NCI-H2081 (cell line): ENCODE data around the gene OPCML.
A peak's percentile ranks its signal among the peaks of the same experiment; 100 is the strongest.

Experiments
- DNase-seq, 2 experiments: peaks; one replicate each; lab custom pipeline; 2025; lab: John Stamatoyannopoulos, UW

Gene OPCML

GRCh38 chr11:133133606-133134005 lies 398.7 kb downstream of the OPCML start:
- DNase-seq = no peak

- no peak for DNase-seq
Measured at GRCh38 chr11:133133050-133133449, 399.3 kb downstream of the OPCML start.

- no peak for DNase-seq
Measured at GRCh38 chr11:133127741-133128140, 404.6 kb downstream of the OPCML start.

GRCh38 chr11:133123796-133124195 lies 408.5 kb downstream of the OPCML start:
- no peak for DNase-seq

GRCh38 chr11:133123366-133123765 lies 408.9 kb downstream of the OPCML start:
- DNase-seq = no peak

GRCh38 chr11:133122256-133122655 lies 410.0 kb downstream of the OPCML start:
- DNase-seq = no peak

GRCh38 chr11:133118563-133119268 lies 413.6 kb downstream of the OPCML start:
- no peak for DNase-seq

GRCh38 chr11:133115099-133115498 lies 417.2 kb downstream of the OPCML start:
- no peak for DNase-seq

- no peak for DNase-seq
Measured at GRCh38 chr11:133107763-133108162, 424.5 kb downstream of the OPCML start.

GRCh38 chr11:133107136-133107535 lies 425.2 kb downstream of the OPCML start:
- DNase-seq = no peak

GRCh38 chr11:133106417-133106816 lies 425.9 kb downstream of the OPCML start:
- no peak for DNase-seq

- DNase-seq = peak in 1 of 2 experiments; percentile 65
Measured at GRCh38 chr11:133104009-133104744, 428.1 kb downstream of the OPCML start.

- no peak for DNase-seq
Measured at GRCh38 chr11:133096981-133097380, 435.3 kb downstream of the OPCML start.

- DNase-seq = no peak
Measured at GRCh38 chr11:133086518-133086917, 445.8 kb downstream of the OPCML start.

GRCh38 chr11:133082841-133083488 lies 449.3 kb downstream of the OPCML start:
- peak; percentile 67 to 76 for DNase-seq

- no peak for DNase-seq
Measured at GRCh38 chr11:133082453-133082781, 449.9 kb downstream of the OPCML start.

GRCh38 chr11:133081730-133082452 lies 450.4 kb downstream of the OPCML start:
- DNase-seq = no peak

- no peak for DNase-seq
Measured at GRCh38 chr11:133081020-133081419, 451.3 kb downstream of the OPCML start.

GRCh38 chr11:133078591-133079404 lies 453.5 kb downstream of the OPCML start:
- peak; percentile 58 to 65 for DNase-seq

GRCh38 chr11:133078012-133078411 lies 454.3 kb downstream of the OPCML start:
- no peak for DNase-seq

- no peak for DNase-seq
Measured at GRCh38 chr11:133075351-133075750, 456.9 kb downstream of the OPCML start.
